ENCODE measurements around the gene CP.
"Not testable (repeated sequence)": the region's sequence is repeated elsewhere in the genome, so short reads cannot be mapped to it uniquely, and the experiment has no call there.

Gene CP

GRCh38 chr3:149221783-149222517 is at the start of gene CP:
Gene CP (minus strand): TSS chr3:149221829. CDS start chr3:149221792, 37 bp downstream.
- no peak for DNase-seq

- no peak for DNase-seq
These were observed 48.6 kb upstream of the CP start for GRCh38 chr3:149270180-149270579.

GRCh38 chr3:149269687-149270086 is 48.1 kb upstream of the CP start:
- no peak for DNase-seq

- no peak for DNase-seq
These were observed 45.9 kb upstream of the CP start for GRCh38 chr3:149267565-149267964.

- no peak for DNase-seq
These were observed 45.1 kb upstream of the CP start for GRCh38 chr3:149266736-149267135.

- DNase-seq = no peak
These were observed 42.2 kb upstream of the CP start for GRCh38 chr3:149263856-149264255.

GRCh38 chr3:149258714-149259113 is 37.1 kb upstream of the CP start:
- DNase-seq = no peak

GRCh38 chr3:149258298-149258697 is 36.7 kb upstream of the CP start:
- DNase-seq = no peak

GRCh38 chr3:149252272-149252671 is 30.6 kb upstream of the CP start:
- DNase-seq = no peak

GRCh38 chr3:149251186-149251585 is 29.6 kb upstream of the CP start:
- DNase-seq = no peak

GRCh38 chr3:149247929-149248691 is 26.5 kb upstream of the CP start:
- no peak for DNase-seq

- DNase-seq = no peak
These were observed 25.5 kb upstream of the CP start for GRCh38 chr3:149247008-149247710.

- no peak for DNase-seq
These were observed 24.3 kb upstream of the CP start for GRCh38 chr3:149245738-149246451.

- DNase-seq = no peak
These were observed 21.9 kb upstream of the CP start for GRCh38 chr3:149243540-149243939.

GRCh38 chr3:149239357-149239936 is 17.8 kb upstream of the CP start:
- DNase-seq = no peak

GRCh38 chr3:149238268-149238667 is 16.6 kb upstream of the CP start:
- DNase-seq = not testable (repeated sequence)

GRCh38 chr3:149235599-149236424 is 14.2 kb upstream of the CP start:
- DNase-seq = no peak

- DNase-seq = no peak
These were observed 13.1 kb upstream of the CP start for GRCh38 chr3:149234671-149235245.

- no peak for DNase-seq
These were observed 11.7 kb upstream of the CP start for GRCh38 chr3:149233323-149233722.

GRCh38 chr3:149231871-149232270 is 10.2 kb upstream of the CP start:
- DNase-seq = no peak

- no peak for DNase-seq
These were observed 6.1 kb upstream of the CP start for GRCh38 chr3:149227591-149228268.

Measured in hippocampal formation (tissue), 2 donors.